Activated T-helper 1 cell treated with anti-CD3 and anti-CD28 coated beads, Interleukin-2, amount 50 U/mL, for 16 hours (primary cell): ENCODE results near the gene INPP4A.

Experiments
- DNase-seq, 2 donors: peaks; one replicate each; pipeline ENCODE4 v3.0.0-alpha.2; 2020; ENCODE audit warnings: low read depth in 1 of 2, low spot score in 1 of 2

INPP4A gene

GRCh38 chr2:98537390-98538126 is 92.9 kb downstream of the INPP4A start:
- DNase-seq: no peak

GRCh38 chr2:98538280-98539041 is 93.8 kb downstream of the INPP4A start:
- DNase-seq: no peak

GRCh38 chr2:98539056-98539735 is 94.5 kb downstream of the INPP4A start:
- no peak for DNase-seq

GRCh38 chr2:98540536-98540935 is 95.9 kb downstream of the INPP4A start:
- no peak for DNase-seq

- DNase-seq: no peak
Observed at GRCh38 chr2:98541489-98541888, 96.8 kb downstream of the INPP4A start.

GRCh38 chr2:98541906-98542305 is 97.2 kb downstream of the INPP4A start:
- DNase-seq: no peak

- DNase-seq: no peak
Observed at GRCh38 chr2:98543214-98543613, 98.6 kb downstream of the INPP4A start.

GRCh38 chr2:98543842-98544241 is 99.2 kb downstream of the INPP4A start:
- DNase-seq: no peak

- no peak for DNase-seq
Observed at GRCh38 chr2:98545591-98545990, 100.9 kb downstream of the INPP4A start.

- no peak for DNase-seq
Observed at GRCh38 chr2:98546186-98546585, 101.5 kb downstream of the INPP4A start.

- DNase-seq: no peak
Observed at GRCh38 chr2:98547092-98547790, 102.6 kb downstream of the INPP4A start.

GRCh38 chr2:98548920-98549818 is 104.5 kb downstream of the INPP4A start:
- no peak for DNase-seq

GRCh38 chr2:98550165-98550564 is 105.5 kb downstream of the INPP4A start:
- DNase-seq: no peak

GRCh38 chr2:98551316-98551715 is 106.7 kb downstream of the INPP4A start:
- no peak for DNase-seq

- DNase-seq: no peak
Observed at GRCh38 chr2:98552499-98553179, 108.0 kb downstream of the INPP4A start.

GRCh38 chr2:98554116-98554861 is 109.6 kb downstream of the INPP4A start:
- DNase-seq: no peak

GRCh38 chr2:98555696-98556095 is 111.0 kb downstream of the INPP4A start:
- DNase-seq: no peak

- no peak for DNase-seq
Observed at GRCh38 chr2:98556344-98557033, 111.8 kb downstream of the INPP4A start.
